HepG2 (cell line): Measurements from ENCODE around the gene PCARE.

Experiments used
- ATF1 ChIP-seq: IDR thresholded peaks from 2 replicates; pipeline ENCODE4 v1.6.1; 2016; ENCODE audit warnings: mild to moderate bottlenecking, control low read depth
- CREM ChIP-seq, 2 experiments: sonication (generic) in 1 of 2; formaldehyde crosslinking in 1 of 2; IDR thresholded peaks; 2 replicates each; pipeline versions ENCODE4 v1.4.0 to v1.6.1; 2016 to 2020; ENCODE audit warnings: antibody characterized with exemption in 1 of 2, mild to moderate bottlenecking in 1 of 2, missing genetic modification reagents in 1 of 2
- ETV6 ChIP-seq: sonication (generic); formaldehyde crosslinking; conservative IDR thresholded peaks from 2 replicates; pipeline ENCODE4 v1.4.0; 2020; ENCODE audit warnings: missing genetic modification reagents
- HCFC1 ChIP-seq: fragments of 150-350 bp; IDR thresholded peaks from 2 replicates; pipeline ENCODE4 v1.6.1; 2014; ENCODE audit warnings: low read depth, low read length
- KLF16 ChIP-seq, 2 experiments: sonication (generic) in 1 of 2; formaldehyde crosslinking in 1 of 2; IDR thresholded peaks; 2 replicates each; pipeline versions ENCODE4 v1.6.1 to v1.8.0; 2016 to 2023; ENCODE audit warnings: missing genetic modification reagents in 2 of 2, missing compliant biosample characterization in 1 of 2
- MAFG ChIP-seq: sonication (generic); formaldehyde crosslinking; IDR thresholded peaks from 2 replicates; pipeline ENCODE4 v1.5.1; 2020; ENCODE audit warnings: mild to moderate bottlenecking, missing genetic modification reagents
- ZBTB33 ChIP-seq: sonication (generic); formaldehyde crosslinking; IDR thresholded peaks from 2 replicates; pipeline ENCODE4 v1.4.0; 2020; ENCODE audit warnings: missing genetic modification reagents
- TF ChIP-seq, protein P1 (sequence below): sonication (generic); formaldehyde crosslinking; IDR thresholded peaks from 2 replicates; pipeline ENCODE4 v1.5.0; 2020; ENCODE audit warnings: missing genetic modification reagents

GRCh38 chr2:29066271-29066860 lies 8.0 kb downstream of the PCARE start:
- no peak for TF ChIP-seq KLF16 (CRISPR knock-in tag; IDR thresholded peaks at IDR 0.05)
- no peak for TF ChIP-seq HCFC1
- TF ChIP-seq CREM (IDR thresholded peaks at IDR 0.05) = no peak
- TF ChIP-seq CREM (CRISPR knock-in tag; IDR thresholded peaks at IDR 0.05) = no peak
- no peak for TF ChIP-seq ETV6 (CRISPR knock-in tag)
- no peak for TF ChIP-seq ATF1
- no peak for TF ChIP-seq ZBTB33 (CRISPR knock-in tag)
- TF ChIP-seq, protein P1, sequence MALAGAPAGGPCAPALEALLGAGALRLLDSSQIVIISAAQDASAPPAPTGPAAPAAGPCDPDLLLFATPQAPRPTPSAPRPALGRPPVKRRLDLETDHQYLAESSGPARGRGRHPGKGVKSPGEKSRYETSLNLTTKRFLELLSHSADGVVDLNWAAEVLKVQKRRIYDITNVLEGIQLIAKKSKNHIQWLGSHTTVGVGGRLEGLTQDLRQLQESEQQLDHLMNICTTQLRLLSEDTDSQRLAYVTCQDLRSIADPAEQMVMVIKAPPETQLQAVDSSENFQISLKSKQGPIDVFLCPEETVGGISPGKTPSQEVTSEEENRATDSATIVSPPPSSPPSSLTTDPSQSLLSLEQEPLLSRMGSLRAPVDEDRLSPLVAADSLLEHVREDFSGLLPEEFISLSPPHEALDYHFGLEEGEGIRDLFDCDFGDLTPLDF (CRISPR knock-in tag) = no peak
- no peak for TF ChIP-seq MAFG
